Immature natural killer cell (primary cell): ENCODE measurements around the gene AK3. TPM values are rescaled to one million over a fixed set of nuclear protein-coding genes. Genes with fewer than 3 reads are reported as not detected.

ENCODE experiments used
- DNase-seq, 3 donors: peaks; one replicate each; pipeline ENCODE4 v3.0.0; 2022; ENCODE audit warnings: mixed read lengths in 1 of 3
- H3K27ac Mint-ChIP-seq, 6 donors: one replicate each; pipeline ENCODE4 v1.8.0; 2020; ENCODE audit warnings: mixed read lengths in 6 of 6, mild to moderate bottlenecking in 5 of 6, inconsistent platforms in 4 of 6, moderate library complexity in 3 of 6
- H3K27me3 Mint-ChIP-seq, 3 donors: one replicate each; pipeline ENCODE4 v1.8.0; 2020 to 2021; ENCODE audit warnings: low read depth in 3 of 3, mild to moderate bottlenecking in 3 of 3, mixed read lengths in 3 of 3, moderate library complexity in 3 of 3, inconsistent platforms in 1 of 3
- H3K36me3 Mint-ChIP-seq, 3 donors: one replicate each; pipeline ENCODE4 v1.8.0; 2020; ENCODE audit warnings: mixed read lengths in 3 of 3, inconsistent platforms in 2 of 3, mild to moderate bottlenecking in 2 of 3
- H3K4me1 Mint-ChIP-seq, 2 donors: one replicate each; pipeline ENCODE4 v1.8.0; 2020; ENCODE audit warnings: inconsistent platforms in 2 of 2, mild to moderate bottlenecking in 2 of 2, mixed read lengths in 2 of 2, moderate library complexity in 1 of 2
- H3K4me3 Mint-ChIP-seq, 5 donors: one replicate each; pipeline ENCODE4 v1.8.0; 2020; ENCODE audit warnings: mild to moderate bottlenecking in 5 of 5, mixed read lengths in 5 of 5, inconsistent platforms in 3 of 5, moderate library complexity in 3 of 5
- H3K9me3 Mint-ChIP-seq, 6 donors: one replicate each; pipeline ENCODE4 v1.8.0; 2020; ENCODE audit warnings: mild to moderate bottlenecking in 6 of 6, mixed read lengths in 6 of 6, inconsistent platforms in 4 of 6, moderate library complexity in 3 of 6
- polyA plus RNA-seq, 3 donors: library from polyadenylated mRNA; unstranded; fragments of 300-500 nt; fragmentation: Illumina TruSeq; gene quantifications; one replicate each; pipeline ENCODE4 v1.2.3, GENCODE V29; 2021

The AK3 gene
- polyA plus RNA-seq, 3 donors from 2014 or later: 36.0 to 41.2 (median 37.2) TPM

DNA sequence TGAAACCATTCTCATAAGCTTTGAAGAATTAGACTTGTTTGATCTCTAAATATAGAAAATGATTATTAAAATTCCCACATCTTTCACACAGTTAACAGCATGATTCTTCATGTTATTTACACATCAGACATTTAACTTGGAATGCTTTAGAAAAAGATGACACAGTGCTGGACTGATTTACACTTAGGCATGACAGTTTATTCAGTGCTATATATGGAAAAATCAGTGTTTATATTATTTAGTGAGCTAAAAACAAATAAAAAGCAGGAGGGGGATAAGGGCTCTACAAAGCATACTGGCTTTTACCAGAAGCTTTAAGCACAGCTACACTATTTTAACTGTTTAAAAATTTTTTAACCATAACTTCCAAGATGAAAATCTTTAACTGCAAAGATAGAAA is 31.6 kb downstream of the AK3 start:
- Mint-ChIP-seq H3K4me3 (no peak overlapping the region), H3K36me3 (peaks cover 10 to 31% (median 14%) of the 10 kb centered on the region in 3 donors), H3K27me3 (peaks cover 0 to 2% (median 0%) of the 10 kb centered on the region in 3 donors), H3K9me3 (no peaks in the 10 kb centered on the region), H3K4me1 (no peaks in the 10 kb centered on the region), H3K27ac (peak overlapping the region in 2 of 6 donors; percentile 33 to 48)
- no peak for DNase-seq

DNA sequence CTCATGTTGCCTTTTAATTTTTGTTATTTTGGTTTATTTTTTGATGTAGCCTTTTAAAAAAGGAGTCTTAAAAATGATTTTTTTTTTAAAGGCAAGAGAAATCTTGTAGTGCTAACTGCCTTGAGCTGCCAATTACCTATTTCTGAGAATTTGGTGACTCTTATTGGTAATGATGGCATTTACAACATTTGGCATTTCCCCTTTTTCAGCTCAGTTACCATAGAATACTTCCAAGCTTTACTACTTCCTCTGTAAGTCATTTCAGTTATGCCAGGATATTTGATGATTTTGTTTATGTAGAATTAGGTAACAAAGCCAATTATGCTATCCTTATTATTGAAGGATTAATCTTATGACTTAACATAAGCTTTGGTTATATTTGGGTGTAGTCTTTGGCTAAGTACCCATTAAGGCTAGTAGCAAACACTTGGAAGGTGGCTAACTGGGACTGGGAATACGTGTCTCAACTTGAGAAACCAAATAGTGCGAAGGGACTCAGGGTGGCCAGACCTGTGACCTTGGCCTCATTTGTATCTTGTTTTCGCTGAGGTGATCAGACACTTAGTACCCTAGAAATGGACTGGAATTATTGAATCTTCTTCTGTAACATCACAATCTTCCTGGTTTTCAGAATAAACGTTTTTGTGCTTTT is 33.9 kb downstream of the AK3 start:
- Mint-ChIP-seq H3K27ac (peak overlapping the region in 3 of 6 donors; percentile 8 to 29 (median 27)), H3K27me3 (peaks cover 0 to 2% (median 0%) of the 10 kb centered on the region in 3 donors), H3K36me3 (peaks cover 12 to 45% (median 19%) of the 10 kb centered on the region in 3 donors), H3K4me3 (no peak overlapping the region), H3K4me1 (no peaks in the 10 kb centered on the region), H3K9me3 (no peaks in the 10 kb centered on the region)
- no peak for DNase-seq

DNA sequence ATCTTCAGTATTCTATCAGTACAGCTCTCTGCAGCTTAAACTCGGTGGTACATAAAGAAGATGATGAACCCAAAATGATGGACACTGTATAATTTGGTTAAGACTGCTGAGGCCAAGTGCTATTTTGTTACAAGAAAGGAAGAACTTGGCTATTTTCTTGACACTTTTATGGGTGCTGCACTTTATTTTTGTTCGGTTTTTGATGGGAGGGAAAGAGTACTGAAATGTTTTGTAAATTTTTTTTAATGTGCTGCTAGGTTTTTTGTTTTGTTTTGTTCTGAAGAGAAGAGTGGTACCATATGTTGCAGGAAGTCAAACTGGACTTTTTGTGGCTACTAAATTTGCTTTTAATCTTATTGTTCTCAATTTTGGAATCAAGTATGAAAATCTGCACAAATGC is 35.0 kb downstream of the AK3 start:
- Mint-ChIP-seq H3K4me3 (no peak overlapping the region), H3K36me3 (peaks cover 19 to 47% (median 19%) of the 10 kb centered on the region in 3 donors), H3K27ac (peak overlapping the region in 4 of 6 donors; percentile 18 to 61 (median 55)), H3K9me3 (no peaks in the 10 kb centered on the region), H3K4me1 (no peaks in the 10 kb centered on the region), H3K27me3 (peaks cover 0 to 2% (median 0%) of the 10 kb centered on the region in 3 donors)
- DNase-seq: no peak

DNA sequence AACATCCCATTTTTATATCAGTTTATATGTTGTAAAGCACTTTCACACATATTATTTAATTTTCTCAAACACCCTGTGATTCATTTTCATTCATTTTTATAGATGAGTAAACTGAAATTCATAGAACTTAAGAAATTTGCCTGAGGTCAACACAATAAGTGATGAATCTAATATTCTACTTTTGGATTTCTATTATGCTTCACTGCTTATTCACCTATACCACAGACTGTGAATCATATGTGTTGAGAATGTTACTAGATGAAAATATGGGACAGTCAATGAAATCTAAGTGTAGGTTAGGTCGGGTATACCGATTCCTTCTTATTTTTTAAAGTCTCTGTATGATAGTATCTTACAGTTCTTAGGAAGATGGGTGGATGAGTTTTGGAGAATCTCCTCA is 36.9 kb downstream of the AK3 start:
- H3K9me3 Mint-ChIP-seq: no peaks in the 10 kb centered on the region
- no peak overlapping the region for H3K27ac Mint-ChIP-seq
- no peaks in the 10 kb centered on the region for H3K27me3 Mint-ChIP-seq
- no peak for DNase-seq
- no peak overlapping the region for H3K4me3 Mint-ChIP-seq
- H3K4me1 Mint-ChIP-seq: no peaks in the 10 kb centered on the region
- peaks cover 15 to 46% (median 15%) of the 10 kb centered on the region in 3 donors for H3K36me3 Mint-ChIP-seq

DNA sequence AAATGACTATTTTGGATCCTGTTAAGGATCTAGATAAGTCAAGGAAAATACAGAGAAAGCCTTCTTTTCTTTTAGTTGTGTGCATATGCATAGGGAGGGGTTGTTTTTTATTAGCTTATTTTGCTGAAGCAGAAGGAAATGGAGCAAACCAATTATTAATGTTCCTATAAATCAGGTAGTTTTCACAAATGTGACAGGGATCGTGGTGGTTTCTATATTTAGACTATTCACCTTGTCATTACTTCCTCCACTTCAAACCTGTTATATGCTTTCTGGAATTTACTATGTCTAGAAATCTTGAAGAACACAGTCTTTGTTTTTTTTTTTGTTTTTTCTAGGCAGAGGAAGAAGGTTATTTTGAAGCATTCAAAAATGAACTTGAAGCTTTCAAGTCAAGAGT is 39.5 kb downstream of the AK3 start:
- Mint-ChIP-seq H3K4me3 (no peak overlapping the region), H3K4me1 (peaks cover 4 to 9% of the 10 kb centered on the region in 2 donors), H3K36me3 (peaks cover 10 to 37% (median 13%) of the 10 kb centered on the region in 3 donors), H3K27me3 (no peaks in the 10 kb centered on the region), H3K27ac (peak overlapping the region in 2 of 6 donors; percentile 13 to 41), H3K9me3 (no peaks in the 10 kb centered on the region)
- no peak for DNase-seq

DNA sequence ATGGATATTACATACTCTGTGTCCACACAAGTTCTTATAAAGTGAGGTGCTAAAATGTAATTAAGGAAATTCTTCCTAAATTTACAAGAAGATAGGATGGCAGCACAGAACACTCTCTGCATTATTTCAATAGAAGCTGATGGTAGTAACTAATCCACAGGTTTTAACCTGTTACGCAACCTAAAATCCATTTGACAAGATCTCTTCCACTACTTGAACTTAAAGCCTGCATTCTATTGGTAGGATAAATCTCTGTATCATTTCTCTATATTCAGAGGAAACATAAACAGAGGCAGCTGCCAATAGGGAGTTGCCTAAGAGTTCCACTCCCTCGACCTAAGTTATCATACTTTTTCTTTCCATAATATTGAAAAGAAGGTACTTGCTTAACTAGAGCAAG is 40.1 kb downstream of the AK3 start:
- H3K36me3 Mint-ChIP-seq: peaks cover 10 to 34% (median 11%) of the 10 kb centered on the region in 3 donors
- peaks cover 4 to 14% of the 10 kb centered on the region in 2 donors for H3K4me1 Mint-ChIP-seq
- H3K27me3 Mint-ChIP-seq: peaks cover 0 to 2% (median 0%) of the 10 kb centered on the region in 3 donors
- no peak for DNase-seq
- H3K27ac Mint-ChIP-seq: no peak overlapping the region
- no peak overlapping the region for H3K4me3 Mint-ChIP-seq
- no peaks in the 10 kb centered on the region for H3K9me3 Mint-ChIP-seq

DNA sequence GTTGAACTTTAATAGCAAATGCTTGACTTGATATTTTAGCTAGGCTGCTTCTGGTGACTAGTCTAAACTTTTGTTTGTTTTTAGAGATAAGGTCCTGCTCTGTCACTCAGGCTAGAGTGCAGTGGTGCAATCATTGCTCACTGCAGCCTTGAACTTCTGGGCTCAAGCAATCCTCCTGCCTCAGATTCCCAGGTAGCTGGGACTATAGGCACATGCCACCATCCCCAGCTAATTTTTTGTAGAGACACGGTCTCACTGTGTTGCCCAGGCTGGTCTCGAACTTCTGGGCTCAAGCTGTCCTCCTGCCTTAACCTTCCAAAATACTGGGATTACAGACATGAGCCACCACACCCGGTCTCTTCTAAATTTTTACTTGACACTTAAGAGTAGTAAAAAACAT is 40.9 kb downstream of the AK3 start:
- no peaks in the 10 kb centered on the region for H3K9me3 Mint-ChIP-seq
- H3K36me3 Mint-ChIP-seq: peaks cover 9 to 31% (median 10%) of the 10 kb centered on the region in 3 donors
- H3K27me3 Mint-ChIP-seq: peaks cover 0 to 2% (median 0%) of the 10 kb centered on the region in 3 donors
- no peak overlapping the region for H3K27ac Mint-ChIP-seq
- H3K4me3 Mint-ChIP-seq: no peak overlapping the region
- no peak for DNase-seq
- H3K4me1 Mint-ChIP-seq: peaks cover 4 to 14% of the 10 kb centered on the region in 2 donors

DNA sequence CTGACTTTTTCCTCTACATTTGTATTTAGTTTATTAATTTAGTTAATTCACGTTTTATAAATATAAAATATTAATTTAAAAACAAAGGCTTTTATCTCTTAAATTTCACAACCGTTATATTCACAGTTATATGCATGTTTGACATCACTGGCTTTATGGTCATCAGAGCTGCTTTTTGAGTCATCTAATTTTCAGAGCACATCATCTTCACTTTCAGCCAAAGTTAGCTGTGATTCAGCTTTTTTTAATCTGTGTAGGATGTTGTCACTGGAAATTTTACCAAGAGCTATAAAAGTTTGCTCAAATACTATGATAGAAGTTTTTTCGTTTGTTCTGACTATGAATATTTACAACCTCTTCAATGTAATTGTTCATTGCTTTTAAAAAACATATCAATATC is 49.2 kb downstream of the AK3 start:
- peaks cover 0 to 20% (median 8%) of the 10 kb centered on the region in 3 donors for H3K36me3 Mint-ChIP-seq
- H3K27ac Mint-ChIP-seq: peak overlapping the region in 1 of 6 donors; percentile 28
- H3K4me1 Mint-ChIP-seq: peaks cover 2 to 22% of the 10 kb centered on the region in 2 donors
- H3K4me3 Mint-ChIP-seq: no peak overlapping the region
- H3K9me3 Mint-ChIP-seq: no peaks in the 10 kb centered on the region
- peaks cover 0 to 2% (median 0%) of the 10 kb centered on the region in 3 donors for H3K27me3 Mint-ChIP-seq
- no peak for DNase-seq

DNA sequence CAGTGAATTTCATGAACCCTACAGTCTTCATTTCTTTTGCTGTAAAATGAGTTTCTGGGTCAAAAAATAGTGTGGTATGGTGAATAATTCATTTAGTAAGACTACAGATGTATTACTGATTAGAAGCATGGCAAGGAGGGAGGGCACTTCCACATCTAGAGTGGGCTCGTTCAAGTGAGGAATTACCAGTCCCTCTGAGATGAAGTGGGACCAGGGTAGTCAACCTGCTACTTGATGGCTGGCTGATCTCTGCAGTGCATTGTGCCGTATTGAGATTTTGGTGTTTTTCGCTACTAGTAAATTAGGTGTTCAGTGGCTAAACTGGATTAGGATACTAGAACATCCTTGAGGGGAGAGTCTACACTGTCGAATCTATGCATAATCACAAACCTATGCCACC is 50.9 kb downstream of the AK3 start:
- Mint-ChIP-seq H3K27me3 (no peaks in the 10 kb centered on the region), H3K4me1 (peaks cover 3 to 29% of the 10 kb centered on the region in 2 donors), H3K9me3 (no peaks in the 10 kb centered on the region), H3K36me3 (peaks cover 5 to 32% (median 7%) of the 10 kb centered on the region in 3 donors), H3K27ac (peak overlapping the region in 3 of 6 donors; percentile 6 to 35 (median 29)), H3K4me3 (no peak overlapping the region)
- no peak for DNase-seq

DNA sequence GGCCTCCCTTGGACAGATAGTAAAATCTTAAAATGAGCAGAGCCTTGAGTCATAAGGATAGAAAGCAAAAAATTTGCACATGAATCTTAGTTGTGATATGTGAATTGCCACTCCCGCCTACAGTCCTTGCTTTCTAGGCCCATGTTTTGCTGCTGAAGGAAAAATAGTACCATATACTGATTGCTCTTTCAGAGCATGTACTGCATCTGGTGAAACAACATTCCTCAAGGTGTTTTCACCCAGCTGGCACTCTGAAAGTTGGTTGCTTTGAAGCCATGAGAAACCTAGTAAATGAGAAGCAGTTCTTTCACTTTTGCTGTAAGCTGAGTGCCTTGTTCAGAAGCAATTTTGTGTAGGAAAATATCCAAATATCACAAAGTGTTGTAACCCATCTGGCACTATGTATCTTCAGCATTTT is 51.3 kb downstream of the AK3 start:
- no peak overlapping the region for H3K4me3 Mint-ChIP-seq
- H3K4me1 Mint-ChIP-seq: peaks cover 3 to 33% of the 10 kb centered on the region in 2 donors
- no peaks in the 10 kb centered on the region for H3K9me3 Mint-ChIP-seq
- H3K36me3 Mint-ChIP-seq: peaks cover 9 to 36% (median 11%) of the 10 kb centered on the region in 3 donors
- peak overlapping the region in 2 of 6 donors; percentile 18 to 29 for H3K27ac Mint-ChIP-seq
- no peaks in the 10 kb centered on the region for H3K27me3 Mint-ChIP-seq
- no peak for DNase-seq

DNA sequence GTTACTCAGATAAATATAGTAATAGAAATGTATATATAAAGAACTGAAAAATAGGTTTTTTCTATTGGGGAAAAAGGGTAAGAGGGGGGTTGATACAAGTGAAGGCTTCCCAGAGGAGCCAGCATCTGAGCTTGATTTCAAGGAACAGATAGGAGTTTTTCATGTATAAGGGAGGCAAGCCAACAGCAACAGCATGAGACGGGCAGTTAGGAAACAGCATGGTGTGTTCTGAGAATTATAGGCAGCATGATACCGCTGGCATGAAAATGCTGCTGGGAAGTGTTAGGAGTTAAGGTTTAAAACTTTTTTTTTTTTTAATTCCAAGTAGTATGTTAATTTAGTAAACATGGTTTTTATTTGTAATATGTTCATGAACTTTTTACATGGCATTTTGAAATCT is 52.0 kb downstream of the AK3 start:
- H3K4me1 Mint-ChIP-seq: peaks cover 6 to 39% of the 10 kb centered on the region in 2 donors
- H3K9me3 Mint-ChIP-seq: no peaks in the 10 kb centered on the region

DNA sequence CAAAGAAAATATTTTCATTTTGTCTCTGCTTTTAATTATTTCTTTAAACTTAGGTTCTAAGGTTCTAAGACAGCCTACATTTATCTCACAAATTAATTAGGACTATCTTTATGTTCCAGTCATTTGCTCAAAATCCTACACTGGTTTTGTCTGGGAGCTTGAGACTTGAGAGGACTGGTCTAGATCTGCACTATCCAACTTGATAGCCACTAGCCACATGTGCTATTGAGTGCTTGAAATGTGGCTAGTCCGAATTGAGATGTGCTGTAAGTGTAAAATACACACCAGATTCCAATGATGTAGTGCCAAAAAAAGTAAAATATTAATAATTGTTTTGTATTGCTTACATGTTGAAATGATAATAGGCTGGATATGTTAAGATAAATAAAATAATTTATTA is 54.4 kb downstream of the AK3 start:
- no peaks in the 10 kb centered on the region for H3K27me3 Mint-ChIP-seq
- H3K36me3 Mint-ChIP-seq: peaks cover 9 to 37% (median 10%) of the 10 kb centered on the region in 3 donors
- no peak overlapping the region for H3K4me3 Mint-ChIP-seq
- H3K4me1 Mint-ChIP-seq: peaks cover 12 to 48% of the 10 kb centered on the region in 2 donors
- no peak for DNase-seq
- no peak overlapping the region for H3K27ac Mint-ChIP-seq
- no peaks in the 10 kb centered on the region for H3K9me3 Mint-ChIP-seq

More for the DNA sequence above, 52.0 kb downstream of the AK3 start:
- H3K27ac Mint-ChIP-seq: peak overlapping the region in 2 of 6 donors; percentile 30 to 31
- H3K36me3 Mint-ChIP-seq: peaks cover 9 to 40% (median 13%) of the 10 kb centered on the region in 3 donors
- H3K4me3 Mint-ChIP-seq: no peak overlapping the region
- DNase-seq: no peak
- H3K27me3 Mint-ChIP-seq: no peaks in the 10 kb centered on the region

DNA sequence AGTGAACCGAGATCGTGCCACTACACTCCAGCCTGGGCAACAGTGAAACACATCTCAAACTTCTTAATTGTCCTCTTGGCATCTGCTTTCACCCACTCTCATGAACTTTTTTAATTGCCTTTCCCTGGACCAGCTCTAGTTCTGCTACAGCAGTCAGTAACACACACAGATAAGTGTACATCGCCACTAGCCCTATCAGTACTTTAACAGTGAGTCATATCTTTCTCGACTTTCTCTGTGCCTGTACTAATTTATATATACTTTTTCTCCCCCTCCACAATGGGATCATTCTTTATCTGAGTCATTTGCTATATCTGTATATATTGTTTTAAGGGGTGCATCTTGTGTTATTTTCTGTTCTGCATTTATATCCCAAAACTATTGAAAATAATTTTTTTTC is 54.9 kb downstream of the AK3 start:
- DNase-seq: no peak
- peak overlapping the region in 1 of 6 donors; percentile 62 for H3K27ac Mint-ChIP-seq
- peaks cover 12 to 48% of the 10 kb centered on the region in 2 donors for H3K4me1 Mint-ChIP-seq
- H3K9me3 Mint-ChIP-seq: no peaks in the 10 kb centered on the region
- H3K27me3 Mint-ChIP-seq: no peaks in the 10 kb centered on the region
- H3K4me3 Mint-ChIP-seq: no peak overlapping the region
- peaks cover 9 to 33% (median 10%) of the 10 kb centered on the region in 3 donors for H3K36me3 Mint-ChIP-seq

DNA sequence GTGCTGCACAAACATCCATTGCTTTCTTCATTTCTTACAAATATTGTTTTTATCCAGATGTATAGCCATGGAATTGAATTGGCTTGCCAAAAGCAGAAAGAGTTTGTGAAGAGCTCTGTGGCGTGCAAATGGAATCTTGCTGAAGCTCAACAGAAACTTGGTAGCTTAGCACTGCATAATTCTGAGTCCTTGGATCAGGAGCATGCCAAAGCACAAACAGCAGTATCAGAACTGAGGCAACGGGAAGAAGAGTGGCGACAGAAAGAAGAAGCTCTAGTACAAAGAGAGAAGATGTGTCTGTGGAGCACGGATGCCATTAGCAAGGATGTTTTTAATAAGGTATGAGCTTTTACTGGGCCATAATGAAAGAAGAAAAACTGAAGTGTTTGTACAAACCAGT is 56.2 kb downstream of the AK3 start:
- Mint-ChIP-seq H3K9me3 (no peaks in the 10 kb centered on the region), H3K27ac (peak overlapping the region in 3 of 6 donors; percentile 17 to 41 (median 25)), H3K27me3 (no peaks in the 10 kb centered on the region), H3K36me3 (peaks cover 6 to 26% (median 9%) of the 10 kb centered on the region in 3 donors), H3K4me1 (peaks cover 11 to 44% of the 10 kb centered on the region in 2 donors), H3K4me3 (no peak overlapping the region)
- DNase-seq: no peak
